Neural cell (in vitro differentiated cells): ENCODE measurements around the gene ACOD1. TPM values are rescaled to one million over a fixed set of nuclear protein-coding genes. Genes with fewer than 3 reads are reported as not detected.

Experiments used
- H2AFZ ChIP-seq: fragments of 200-600, 300-800 bp; sonication (generic), shearing (Covaris generic); 2 replicates; pipeline ENCODE4 v1.6.0; 2014; ENCODE audit warnings: low read depth, mild to moderate bottlenecking, antibody characterized with exemption, low read length, moderate library complexity
- H3F3A ChIP-seq: fragments of 200-600 bp; shearing (Covaris generic); 2 replicates; pipeline ENCODE4 v1.6.1; 2016; ENCODE audit warnings: mild to moderate bottlenecking, moderate library complexity, mixed read lengths, antibody characterized with exemption, low read length; ENCODE audit not compliant: insufficient read depth, poor library complexity, severe bottlenecking
- H3K27ac ChIP-seq: fragments of 200-600, 300-800 bp; sonication (generic), shearing (Covaris generic); 2 replicates; pipeline ENCODE4 v1.5.1; 2014; ENCODE audit warnings: mild to moderate bottlenecking, low read length, moderate library complexity
- H3K27me3 ChIP-seq: fragments of 300-800, 200-600 bp; sonication (generic), shearing (Covaris generic); 2 replicates; pipeline ENCODE4 v1.6.0; 2014; ENCODE audit warnings: mild to moderate bottlenecking, low read depth, low read length, moderate library complexity; ENCODE audit not compliant: insufficient read depth
- H3K36me3 ChIP-seq: fragments of 300-800, 200-600 bp; sonication (generic), shearing (Covaris generic); 2 replicates; pipeline ENCODE4 v1.5.1; 2014; ENCODE audit warnings: mild to moderate bottlenecking, antibody characterized with exemption, low read length, moderate library complexity; ENCODE audit not compliant: insufficient read depth
- H3K4me2 ChIP-seq: fragments of 300-800, 200-600 bp; sonication (generic), shearing (Covaris generic); 2 replicates; pipeline ENCODE4 v1.6.0; 2014; ENCODE audit warnings: mild to moderate bottlenecking, low read length
- H3K4me3 ChIP-seq: fragments of 300-800, 200-600 bp; sonication (generic), shearing (Covaris generic); 2 replicates; pipeline ENCODE4 v1.5.1; 2014; ENCODE audit warnings: mild to moderate bottlenecking, low read length, moderate library complexity
- H3K79me2 ChIP-seq: fragments of 200-600 bp; shearing (Covaris generic); replicated peaks from 2 replicates; pipeline ENCODE4 v1.6.0; 2014; ENCODE audit warnings: mild to moderate bottlenecking, low read length, moderate library complexity; ENCODE audit not compliant: insufficient read depth
- H3K9ac ChIP-seq: fragments of 300-800, 200-600 bp; sonication (generic), shearing (Covaris generic); 2 replicates; pipeline ENCODE4 v1.6.1; 2016; ENCODE audit warnings: mild to moderate bottlenecking, low read length, mixed read lengths
- H3K9me2 ChIP-seq: fragments of 200-600 bp; shearing (Covaris generic); 2 replicates; pipeline ENCODE4 v1.6.1; 2016; ENCODE audit warnings: mild to moderate bottlenecking, low read length, mixed read lengths; ENCODE audit not compliant: insufficient read depth
- H3K9me3 ChIP-seq: fragments of 200-600, 300-800 bp; sonication (generic), shearing (Covaris generic); 2 replicates; pipeline ENCODE4 v1.6.1; 2016; ENCODE audit warnings: mild to moderate bottlenecking, mixed run types, low read length, moderate library complexity, mixed read lengths
- H4K20me1 ChIP-seq: fragments of 200-600 bp; shearing (Covaris generic); 2 replicates; pipeline ENCODE4 v1.6.1; 2016; ENCODE audit warnings: mild to moderate bottlenecking, mixed run types; ENCODE audit not compliant: insufficient read depth
- CTCF ChIP-seq: fragments of 450-650 bp; IDR thresholded peaks from 2 replicates; pipeline ENCODE4 v1.5.1; 2014; ENCODE audit warnings: antibody characterized with exemption, mild to moderate bottlenecking, moderate library complexity; ENCODE audit not compliant: poor library complexity, severe bottlenecking
- EP300 ChIP-seq: fragments of 450-650 bp; conservative IDR thresholded peaks from 2 replicates; pipeline ENCODE4 v1.6.1; 2014; ENCODE audit warnings: antibody characterized with exemption, mild to moderate bottlenecking, moderate library complexity; ENCODE audit not compliant: poor library complexity, severe bottlenecking
- EZH2 ChIP-seq: fragments of 200-600, 300-800 bp; shearing (Covaris generic), sonication (generic); IDR thresholded peaks from 2 replicates; pipeline ENCODE4 v1.6.1; 2014; ENCODE audit warnings: antibody characterized with exemption, low read length, borderline replicate concordance, mild to moderate bottlenecking; ENCODE audit not compliant: insufficient read depth, poor library complexity, severe bottlenecking
- MXI1 ChIP-seq: fragments of 450-650 bp; conservative IDR thresholded peaks from 2 replicates; pipeline ENCODE4 v1.6.1; 2014; ENCODE audit warnings: antibody characterized with exemption, mild to moderate bottlenecking; ENCODE audit not compliant: poor library complexity, severe bottlenecking
- POLR2AphosphoS5 ChIP-seq: IDR thresholded peaks from 2 replicates; pipeline ENCODE4 v1.6.1; 2012
- RAD21 ChIP-seq: fragments of 450-650 bp; conservative IDR thresholded peaks from 2 replicates; pipeline ENCODE4 v1.6.1; 2014; ENCODE audit warnings: antibody characterized with exemption, mild to moderate bottlenecking, moderate library complexity
- REST ChIP-seq: IDR thresholded peaks from 2 replicates; pipeline ENCODE4 v1.6.1; 2012; ENCODE audit warnings: borderline replicate concordance
- SMC3 ChIP-seq: fragments of 450-650 bp; conservative IDR thresholded peaks from 2 replicates; pipeline ENCODE4 v1.6.1; 2014; ENCODE audit warnings: antibody characterized with exemption, mild to moderate bottlenecking, moderate library complexity; ENCODE audit not compliant: poor library complexity
- TAF1 ChIP-seq: IDR thresholded peaks from 2 replicates; pipeline ENCODE4 v1.6.1; 2012; ENCODE audit warnings: low read depth
- polyA plus RNA-seq: library from polyadenylated mRNA; depleted of rRNA; stranded (reverse); fragments of >200 nt; gene quantifications from 2 replicates; pipeline ENCODE4 v1.2.3, GENCODE V29; 2014

The ACOD1 gene
- polyA plus RNA-seq, 1 donor from 2014 or later: not detected

- no peaks in the 10 kb centered on the region for H3K27me3 ChIP-seq
- H2AFZ ChIP-seq: no peak overlapping the region
- no peak overlapping the region for H3K9ac ChIP-seq
- H3K9me2 ChIP-seq: no peaks in the 10 kb centered on the region
- TF ChIP-seq POLR2AphosphoS5 (no peak), EP300 (no peak), REST (no peak), EZH2 (no peak), TAF1 (no peak), SMC3 (no peak), MXI1 (no peak), CTCF (no peak), RAD21 (no peak)
- peaks cover 4% of the 10 kb centered on the region for H3K9me3 ChIP-seq
- no peak overlapping the region for H3K4me3 ChIP-seq
- H3K27ac ChIP-seq: no peak overlapping the region
- H3F3A ChIP-seq: no peaks in the 10 kb centered on the region
- no peaks in the 10 kb centered on the region for H4K20me1 ChIP-seq
- H3K4me2 ChIP-seq: no peak overlapping the region
- no peaks in the 10 kb centered on the region for H3K36me3 ChIP-seq
- H3K79me2 ChIP-seq: no peaks in the 10 kb centered on the region
Observed at GRCh38 chr13:76921516-76921915, 26.8 kb upstream of the ACOD1 start.

- Histone ChIP-seq H3K9ac (no peak overlapping the region), H3K9me3 (no peaks in the 10 kb centered on the region), H3K27ac (no peak overlapping the region), H3K4me2 (no peak overlapping the region), H3K36me3 (no peaks in the 10 kb centered on the region), H2AFZ (no peak overlapping the region), H3K4me3 (no peak overlapping the region), H4K20me1 (no peaks in the 10 kb centered on the region), H3F3A (no peaks in the 10 kb centered on the region), H3K79me2 (no peaks in the 10 kb centered on the region), H3K27me3 (no peaks in the 10 kb centered on the region), H3K9me2 (no peaks in the 10 kb centered on the region)
- TF ChIP-seq EP300 (no peak), POLR2AphosphoS5 (no peak), SMC3 (no peak), MXI1 (no peak)
Observed at GRCh38 chr13:76925115-76925514, 23.2 kb upstream of the ACOD1 start.

GRCh38 chr13:76927955-76928354 lies 20.4 kb upstream of the ACOD1 start:
- Histone ChIP-seq H3K4me2 (no peak overlapping the region), H2AFZ (no peak overlapping the region), H3K79me2 (no peaks in the 10 kb centered on the region), H3K9me3 (no peaks in the 10 kb centered on the region), H3K27ac (no peak overlapping the region), H3K36me3 (no peaks in the 10 kb centered on the region), H3K9ac (no peak overlapping the region), H4K20me1 (no peaks in the 10 kb centered on the region), H3K27me3 (no peaks in the 10 kb centered on the region), H3K4me3 (no peak overlapping the region), H3F3A (no peaks in the 10 kb centered on the region), H3K9me2 (no peaks in the 10 kb centered on the region)
- TF ChIP-seq REST (no peak), EP300 (no peak), POLR2AphosphoS5 (no peak), RAD21 (no peak), MXI1 (no peak), SMC3 (no peak), EZH2 (no peak), TAF1 (no peak), CTCF (no peak)
